Stomach (tissue), 4 donors: ENCODE results near the gene SNX33.
"Not testable (repeated sequence)": the region's sequence is repeated elsewhere in the genome, so short reads cannot be mapped to it uniquely, and the experiment has no call there.

Source experiments
- CTCF ChIP-seq, 7 experiments: fragments of 450-650 bp in 4 of 7; fragments of 200-600 bp in 3 of 7; sonication (generic) in 3 of 7; IDR thresholded peaks; one replicate each; pipeline ENCODE4 v1.5.1; 2016 to 2019; ENCODE audit warnings: antibody characterized with exemption in 7 of 7, control low read depth in 2 of 7, mild to moderate bottlenecking in 1 of 7
- POLR2A ChIP-seq, 4 donors: fragments of 450-650 bp; IDR thresholded peaks; one replicate each; pipeline ENCODE4 v1.6.1; 2016; ENCODE audit warnings: antibody characterized with exemption in 4 of 4, control low read depth in 2 of 4, mild to moderate bottlenecking in 1 of 4, moderate library complexity in 1 of 4

DNA sequence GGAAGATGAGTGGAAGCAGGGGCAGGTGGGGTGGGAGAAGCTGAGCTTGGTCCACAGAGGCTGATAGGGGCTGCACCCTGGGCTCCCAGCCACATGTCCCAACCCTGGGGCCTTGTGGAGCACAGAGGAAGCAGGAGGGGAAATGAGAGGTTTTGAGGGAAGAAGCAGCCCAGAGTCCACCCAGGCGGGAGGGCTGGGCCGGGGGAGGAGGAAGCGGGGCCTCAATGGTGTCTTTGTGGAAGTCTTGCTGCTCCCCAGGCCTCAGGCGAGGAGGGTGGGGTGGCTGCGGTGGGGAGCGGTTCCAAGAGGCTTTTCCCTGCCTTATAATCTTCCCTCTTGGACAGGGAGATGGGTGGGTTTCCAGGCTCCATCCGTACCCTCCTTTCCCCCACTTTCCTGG, 51.8 kb downstream of the SNX33 start:
- not testable (repeated sequence) for TF ChIP-seq POLR2A, CTCF (IDR thresholded peaks at IDR 0.05)
